OCI-LY7 (cell line): ENCODE data around the gene ADCY5.

Experiments
- EZH2phosphoT487 ChIP-seq: fragments of 200-600 bp; sonication (generic); IDR thresholded peaks from 2 replicates; pipeline ENCODE4 v1.6.1; 2018; ENCODE audit warnings: low read depth, borderline replicate concordance, mild to moderate bottlenecking, mixed run types, antibody characterized with exemption, low read length, moderate library complexity, mixed read lengths
- TF ChIP-seq, protein P1 (sequence below): fragments of 200-600 bp; sonication (generic); conservative IDR thresholded peaks from 2 replicates; pipeline ENCODE4 v1.5.1; 2014; ENCODE audit warnings: mild to moderate bottlenecking, antibody characterized with exemption, low read length, moderate library complexity, mixed read lengths

DNA sequence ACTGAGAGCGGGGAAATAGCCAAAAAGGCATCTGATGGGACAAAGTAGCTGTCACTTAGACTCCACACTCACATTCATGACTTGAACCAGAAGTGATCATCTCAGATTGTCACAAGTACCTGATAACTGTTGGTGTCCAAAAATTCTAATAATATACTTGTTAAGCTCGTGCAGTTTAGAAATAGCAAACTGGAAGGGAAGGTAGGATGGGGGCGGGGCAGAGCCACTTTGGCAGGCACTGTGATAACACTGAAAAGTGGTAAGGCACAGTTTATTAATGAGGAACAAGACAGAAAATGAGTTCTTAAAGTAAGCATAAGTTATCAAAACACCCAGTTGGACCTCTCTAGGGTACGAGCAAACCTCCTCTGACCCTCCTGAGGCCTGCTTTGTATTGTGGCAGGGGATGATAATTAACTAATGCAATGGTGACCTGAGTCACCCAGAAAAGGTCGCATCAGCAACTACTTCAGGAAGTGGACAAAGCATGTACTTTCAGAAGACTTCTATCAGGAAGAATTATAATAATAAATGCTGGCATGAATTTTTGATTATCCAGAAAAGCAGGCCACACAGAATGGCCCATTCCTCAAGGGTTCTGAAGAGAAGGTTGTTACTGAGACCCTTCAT, 54.4 kb downstream of the ADCY5 start:
- TF ChIP-seq, protein P1, sequence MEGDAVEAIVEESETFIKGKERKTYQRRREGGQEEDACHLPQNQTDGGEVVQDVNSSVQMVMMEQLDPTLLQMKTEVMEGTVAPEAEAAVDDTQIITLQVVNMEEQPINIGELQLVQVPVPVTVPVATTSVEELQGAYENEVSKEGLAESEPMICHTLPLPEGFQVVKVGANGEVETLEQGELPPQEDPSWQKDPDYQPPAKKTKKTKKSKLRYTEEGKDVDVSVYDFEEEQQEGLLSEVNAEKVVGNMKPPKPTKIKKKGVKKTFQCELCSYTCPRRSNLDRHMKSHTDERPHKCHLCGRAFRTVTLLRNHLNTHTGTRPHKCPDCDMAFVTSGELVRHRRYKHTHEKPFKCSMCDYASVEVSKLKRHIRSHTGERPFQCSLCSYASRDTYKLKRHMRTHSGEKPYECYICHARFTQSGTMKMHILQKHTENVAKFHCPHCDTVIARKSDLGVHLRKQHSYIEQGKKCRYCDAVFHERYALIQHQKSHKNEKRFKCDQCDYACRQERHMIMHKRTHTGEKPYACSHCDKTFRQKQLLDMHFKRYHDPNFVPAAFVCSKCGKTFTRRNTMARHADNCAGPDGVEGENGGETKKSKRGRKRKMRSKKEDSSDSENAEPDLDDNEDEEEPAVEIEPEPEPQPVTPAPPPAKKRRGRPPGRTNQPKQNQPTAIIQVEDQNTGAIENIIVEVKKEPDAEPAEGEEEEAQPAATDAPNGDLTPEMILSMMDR, result no peak
- no peak for TF ChIP-seq EZH2phosphoT487
